IPS-15b (cell line): ENCODE results near the gene ACACB.
"Not testable (repeated sequence)": the region's sequence is repeated elsewhere in the genome, so short reads cannot be mapped to it uniquely, and the experiment has no call there.

Experiments used
- H3K27me3 ChIP-seq: one replicate; pipeline ENCODE4 v1.6.1; 2013; ENCODE audit warnings: low read length; ENCODE audit not compliant: control insufficient read depth, insufficient read depth
- H3K36me3 ChIP-seq: one replicate; pipeline ENCODE4 v1.6.1; 2013; ENCODE audit warnings: low read length; ENCODE audit not compliant: control insufficient read depth, insufficient read depth
- H3K4me1 ChIP-seq: one replicate; pipeline ENCODE4 v1.6.1; 2013; ENCODE audit warnings: mild to moderate bottlenecking, low read length; ENCODE audit not compliant: control insufficient read depth, insufficient read depth
- H3K4me3 ChIP-seq: one replicate; pipeline ENCODE4 v1.5.1; 2013; ENCODE audit warnings: low read depth, low read length
- H3K9ac ChIP-seq: one replicate; pipeline ENCODE4 v1.6.1; 2013; ENCODE audit warnings: low read depth, mild to moderate bottlenecking, low read length
- H3K9me3 ChIP-seq: one replicate; pipeline ENCODE4 v1.6.1; 2013; ENCODE audit warnings: mild to moderate bottlenecking, low read length; ENCODE audit not compliant: control insufficient read depth, insufficient read depth

ACACB gene

DNA sequence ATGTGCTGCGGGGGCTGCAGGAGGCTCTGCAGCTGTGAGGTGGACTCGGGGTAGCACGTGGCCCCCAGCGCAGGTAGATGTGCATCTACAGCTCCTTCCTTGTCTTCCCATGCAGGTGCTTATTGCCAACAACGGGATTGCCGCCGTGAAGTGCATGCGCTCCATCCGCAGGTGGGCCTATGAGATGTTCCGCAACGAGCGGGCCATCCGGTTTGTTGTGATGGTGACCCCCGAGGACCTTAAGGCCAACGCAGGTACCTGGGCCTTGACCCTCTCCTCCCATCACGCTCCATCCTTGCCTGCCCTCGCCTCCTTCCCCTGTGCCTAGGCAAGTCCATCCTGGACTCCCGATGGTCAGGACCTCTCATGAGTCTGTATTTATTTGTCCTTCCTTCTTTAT is 51.4 kb downstream of the ACACB start:
- Histone ChIP-seq H3K9me3 (no peaks in the 10 kb centered on the region), H3K36me3 (no peaks in the 10 kb centered on the region), H3K27me3 (no peaks in the 10 kb centered on the region), H3K9ac (no peak overlapping the region), H3K4me3 (no peak overlapping the region), H3K4me1 (no peaks in the 10 kb centered on the region)

DNA sequence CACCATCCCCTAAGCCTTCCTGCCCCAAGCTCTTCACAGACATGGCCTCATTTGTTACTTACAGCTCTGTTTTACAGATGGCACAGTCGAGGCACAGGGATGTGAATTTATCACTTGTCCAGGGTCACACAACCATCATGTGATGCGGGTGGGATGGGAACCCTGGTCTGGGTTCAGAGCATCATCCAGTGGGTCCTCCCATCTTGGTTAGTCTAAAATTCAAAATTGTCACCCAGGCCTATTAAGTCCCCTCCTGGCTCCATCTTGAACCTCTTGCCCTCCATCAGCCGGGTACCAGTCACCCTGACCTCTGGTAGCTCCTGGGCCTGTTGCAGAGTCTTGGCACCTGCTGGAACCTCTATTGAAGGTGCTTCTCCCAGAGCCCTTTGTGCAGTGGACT is 52.9 kb downstream of the ACACB start:
- Histone ChIP-seq H3K4me1 (no peaks in the 10 kb centered on the region), H3K27me3 (no peaks in the 10 kb centered on the region), H3K9ac (no peak overlapping the region), H3K4me3 (no peak overlapping the region), H3K9me3 (no peaks in the 10 kb centered on the region), H3K36me3 (no peaks in the 10 kb centered on the region)

- Histone ChIP-seq H3K27me3 (no peaks in the 10 kb centered on the region), H3K4me3 (no peak overlapping the region), H3K36me3 (no peaks in the 10 kb centered on the region), H3K9ac (no peak overlapping the region), H3K4me1 (no peaks in the 10 kb centered on the region), H3K9me3 (no peaks in the 10 kb centered on the region)
Measured at GRCh38 chr12:109169686-109170085, 53.3 kb downstream of the ACACB start.

DNA sequence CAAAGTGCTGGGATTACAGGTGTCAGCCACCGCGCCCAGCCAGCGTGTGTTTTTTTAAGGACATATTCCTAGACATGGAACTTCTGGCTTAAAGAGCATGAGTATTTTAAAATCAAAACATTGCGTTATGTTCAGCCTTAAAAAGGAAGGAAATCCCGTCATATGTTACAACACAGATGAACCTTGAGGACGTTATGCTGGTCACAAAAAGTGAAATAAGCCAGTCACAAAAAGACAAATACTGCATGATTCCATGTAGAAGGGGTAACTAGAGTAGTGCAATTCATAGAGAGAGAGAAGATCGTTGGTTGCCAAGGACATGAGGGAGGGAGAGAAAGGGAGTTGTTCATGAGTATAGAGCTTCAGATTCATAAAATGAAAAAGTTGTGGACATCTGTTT is 53.9 kb downstream of the ACACB start:
- Histone ChIP-seq H3K27me3 (no peaks in the 10 kb centered on the region), H3K4me3 (no peak overlapping the region), H3K36me3 (no peaks in the 10 kb centered on the region), H3K9ac (no peak overlapping the region), H3K9me3 (no peaks in the 10 kb centered on the region), H3K4me1 (no peaks in the 10 kb centered on the region)

GRCh38 chr12:109172787-109173186 is 56.4 kb downstream of the ACACB start:
- not testable (repeated sequence) for H3K9ac ChIP-seq, H3K27me3 ChIP-seq, H3K36me3 ChIP-seq, H3K4me1 ChIP-seq, H3K9me3 ChIP-seq, H3K4me3 ChIP-seq

- H3K9ac ChIP-seq: no peak overlapping the region
- H3K27me3 ChIP-seq: no peaks in the 10 kb centered on the region
- H3K4me1 ChIP-seq: no peaks in the 10 kb centered on the region
- H3K9me3 ChIP-seq: no peaks in the 10 kb centered on the region
- H3K4me3 ChIP-seq: no peak overlapping the region
- no peaks in the 10 kb centered on the region for H3K36me3 ChIP-seq
Measured at GRCh38 chr12:109173443-109174240, 57.3 kb downstream of the ACACB start.

- Histone ChIP-seq H3K4me1 (no peaks in the 10 kb centered on the region), H3K9ac (no peak overlapping the region), H3K36me3 (peaks cover 5% of the 10 kb centered on the region), H3K4me3 (no peak overlapping the region), H3K9me3 (no peaks in the 10 kb centered on the region), H3K27me3 (no peaks in the 10 kb centered on the region)
Measured at GRCh38 chr12:109174468-109174867, 58.1 kb downstream of the ACACB start.

GRCh38 chr12:109178532-109178931 is 62.1 kb downstream of the ACACB start:
- H3K27me3 ChIP-seq: no peaks in the 10 kb centered on the region
- H3K9ac ChIP-seq: no peak overlapping the region
- peaks cover 5% of the 10 kb centered on the region for H3K36me3 ChIP-seq
- no peaks in the 10 kb centered on the region for H3K9me3 ChIP-seq
- no peaks in the 10 kb centered on the region for H3K4me1 ChIP-seq
- no peak overlapping the region for H3K4me3 ChIP-seq

- H3K36me3 ChIP-seq: peaks cover 5% of the 10 kb centered on the region
- no peaks in the 10 kb centered on the region for H3K27me3 ChIP-seq
- H3K4me3 ChIP-seq: no peak overlapping the region
- H3K9ac ChIP-seq: no peak overlapping the region
- H3K9me3 ChIP-seq: no peaks in the 10 kb centered on the region
- no peaks in the 10 kb centered on the region for H3K4me1 ChIP-seq
Measured at GRCh38 chr12:109179927-109180326, 63.5 kb downstream of the ACACB start.

DNA sequence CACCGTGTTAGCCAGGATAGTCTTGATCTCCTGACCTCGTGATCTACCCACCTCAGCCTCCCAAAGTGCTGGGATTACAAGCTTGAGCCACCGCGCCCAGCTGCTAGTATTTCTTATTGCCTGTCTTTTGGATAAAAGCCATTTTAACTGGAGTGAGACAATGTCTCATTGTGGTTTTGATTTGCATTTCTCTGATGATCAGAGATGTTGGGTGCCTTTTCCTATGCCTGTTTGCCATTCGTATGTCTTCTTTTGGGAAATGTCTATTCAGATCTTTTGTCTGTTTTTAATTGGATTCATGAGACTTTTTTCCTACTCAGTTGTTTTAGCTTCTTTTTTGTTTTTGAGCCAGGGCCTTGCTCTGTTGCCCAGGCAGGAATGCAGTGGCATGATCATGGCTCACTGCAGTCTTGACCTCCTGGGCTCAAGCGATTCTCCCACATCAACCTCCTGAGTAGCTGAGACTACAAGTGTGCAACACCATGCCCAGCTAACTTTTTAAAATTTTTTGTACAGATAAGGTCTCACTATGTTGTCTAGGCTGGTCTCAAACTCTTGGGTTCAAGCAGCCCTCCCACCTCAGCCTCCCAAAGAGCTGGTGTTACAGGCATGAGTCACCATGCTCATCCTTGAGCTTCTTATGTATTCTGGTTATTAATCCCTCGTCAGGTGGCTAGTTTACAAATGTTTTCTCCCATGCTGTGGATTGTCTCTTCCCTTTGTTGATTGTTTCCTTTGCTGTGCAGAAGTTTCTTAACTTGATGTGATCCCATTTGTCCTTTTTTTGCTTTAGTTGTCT is 65.9 kb downstream of the ACACB start:
- Histone ChIP-seq H3K27me3 (no peaks in the 10 kb centered on the region), H3K9me3 (no peaks in the 10 kb centered on the region), H3K36me3 (peaks cover 6% of the 10 kb centered on the region), H3K4me1 (no peaks in the 10 kb centered on the region), H3K9ac (no peak overlapping the region), H3K4me3 (no peak overlapping the region)

GRCh38 chr12:109185441-109185840 is 69.1 kb downstream of the ACACB start:
- Histone ChIP-seq H3K9ac (no peak overlapping the region), H3K4me1 (no peaks in the 10 kb centered on the region)

More at GRCh38 chr12:109185441-109185840, 69.1 kb downstream of the ACACB start:
- Histone ChIP-seq H3K36me3 (peaks cover 2% of the 10 kb centered on the region), H3K4me3 (no peak overlapping the region), H3K9me3 (no peaks in the 10 kb centered on the region), H3K27me3 (no peaks in the 10 kb centered on the region)
